Urothelium cell line (cell line): ENCODE results near the gene TRAF2.
"Not testable (repeated sequence)": the region's sequence is repeated elsewhere in the genome, so short reads cannot be mapped to it uniquely, and the experiment has no call there.

Experiments used
- DNase-seq: peaks from one replicate; pipeline ENCODE4 v3.0.0; 2011; ENCODE audit warnings: low spot score, mixed read lengths
- FAIRE-seq: peaks from 2 replicates; lab custom pipeline; 2011; peaks lifted over from hg19 to GRCh38; lab: Jason Lieb, UNC

The TRAF2 gene

DNA sequence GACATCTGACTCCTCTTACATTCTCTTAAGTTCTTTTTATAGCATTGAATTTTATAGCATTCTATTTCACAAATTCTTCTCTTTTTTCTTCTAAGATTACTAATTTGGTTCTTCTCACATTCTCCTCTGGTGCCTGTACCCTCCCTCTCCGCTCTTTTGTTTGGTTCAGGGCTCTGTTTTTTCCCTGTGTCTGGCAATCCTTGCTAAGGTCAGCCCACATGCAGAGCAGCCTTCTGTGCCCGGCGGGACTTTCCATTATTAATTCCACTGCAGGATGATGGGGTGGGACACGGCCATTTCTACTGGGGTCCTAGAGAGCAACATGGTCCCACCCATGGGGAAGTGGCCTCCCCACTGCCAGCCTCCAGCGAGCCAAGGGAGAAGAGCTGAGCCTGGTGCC, 9.8 kb upstream of the TRAF2 start:
- FAIRE-seq (no peak), DNase-seq (no peak)

DNA sequence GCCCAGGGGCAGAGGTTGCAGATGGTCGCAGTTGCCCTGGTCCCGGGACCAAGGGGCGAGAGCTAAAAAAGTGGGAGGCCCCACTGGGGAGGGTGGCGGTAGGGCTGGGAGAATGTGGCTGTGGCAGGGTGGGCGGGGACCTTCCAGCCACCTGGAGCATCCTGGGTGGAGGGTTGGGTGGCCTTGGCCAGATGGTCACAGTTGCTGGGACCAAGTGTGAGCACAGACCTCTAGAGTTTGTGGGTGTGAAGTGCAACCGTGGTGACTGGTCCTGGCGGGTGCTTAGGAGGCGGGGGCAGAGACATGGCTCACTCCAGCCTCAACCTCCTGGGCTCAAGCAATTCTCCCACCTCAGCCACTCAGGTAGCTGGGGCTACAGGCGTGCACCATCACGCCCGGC, 5.7 kb upstream of the TRAF2 start:
- FAIRE-seq, result no peak
- DNase-seq, result no peak

DNA sequence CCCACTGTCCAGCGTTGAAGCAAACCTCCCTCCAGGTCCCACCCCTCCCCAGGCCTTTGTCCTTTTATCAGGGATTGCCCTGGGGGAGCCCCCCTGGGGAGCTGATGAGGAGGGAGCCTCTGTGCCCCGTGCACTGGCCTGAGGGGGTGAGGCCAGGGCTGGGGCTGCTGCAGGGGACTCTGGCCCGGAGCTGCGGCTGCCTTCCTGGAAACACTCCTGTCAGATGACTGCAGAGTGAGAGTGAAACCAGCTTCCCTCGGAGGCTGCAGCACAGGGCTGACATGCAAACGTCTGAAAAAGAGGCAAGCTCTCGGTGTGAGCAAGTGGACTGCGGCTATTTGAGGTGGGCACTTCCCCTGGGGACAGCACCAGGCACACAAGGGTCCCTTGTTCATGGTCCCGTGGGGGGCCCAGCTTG, 4.6 kb upstream of the TRAF2 start:
- FAIRE-seq, result no peak
- DNase-seq, result no peak

DNA sequence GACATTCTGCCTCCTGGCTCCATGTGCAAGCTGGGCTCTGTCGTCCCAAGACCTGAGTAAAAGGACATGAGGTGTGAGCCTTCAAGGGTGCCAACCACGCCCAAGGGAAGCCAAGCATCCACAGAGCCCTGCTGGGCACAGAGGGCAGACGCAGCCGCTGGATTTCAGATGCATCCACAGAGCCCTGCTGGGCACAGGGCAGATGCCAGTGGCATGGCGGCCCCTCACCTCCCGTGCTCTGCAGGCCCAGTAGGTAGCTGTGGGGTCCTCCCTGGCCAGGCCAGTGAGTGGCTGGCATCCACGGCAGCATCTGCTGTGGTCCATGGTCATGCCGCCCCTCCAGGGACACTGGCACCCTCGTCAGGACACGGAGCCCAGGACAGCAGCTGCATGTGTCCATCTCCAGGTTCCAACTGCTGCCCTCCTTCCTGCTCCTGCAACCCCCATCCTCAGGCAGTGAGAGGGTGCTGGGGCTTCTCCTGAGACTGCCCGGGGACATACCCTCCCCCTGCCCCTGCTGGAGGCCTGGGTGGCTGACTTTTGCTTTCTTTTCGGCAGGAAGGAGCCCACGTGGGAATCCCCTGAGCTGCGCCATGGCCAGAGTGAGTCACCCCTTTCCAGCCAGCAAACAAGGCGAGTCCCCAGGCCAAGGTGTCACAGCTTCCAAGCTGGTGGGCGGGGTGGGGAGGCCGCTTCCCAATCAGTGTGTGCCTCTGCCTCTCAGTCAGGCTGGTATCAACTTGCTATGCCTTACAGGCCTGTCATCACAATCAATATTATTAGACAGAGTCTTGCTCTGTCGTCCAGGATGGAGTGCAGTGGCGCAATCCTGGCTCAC, 4.0 kb upstream of the TRAF2 start:
- FAIRE-seq, result no peak
- peak; percentile 77 for DNase-seq

DNA sequence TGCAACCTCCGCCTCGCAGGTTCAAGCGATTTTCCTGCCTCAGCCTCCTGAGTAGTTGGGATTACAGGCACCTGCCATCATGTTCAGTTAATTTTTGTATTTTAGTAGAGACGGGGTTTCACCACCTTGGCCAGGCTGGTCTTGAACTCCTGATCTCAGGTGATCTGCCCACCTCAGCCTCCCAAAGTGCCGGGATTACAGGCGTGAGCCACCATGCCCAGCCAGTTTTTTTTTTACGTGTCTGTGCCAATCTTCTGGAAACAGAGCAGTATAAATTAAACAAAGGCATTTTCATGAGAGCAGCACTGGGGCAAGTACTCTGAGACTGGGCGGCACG, 3.4 kb upstream of the TRAF2 start:
- DNase-seq, FAIRE-seq: not testable (repeated sequence)

DNA sequence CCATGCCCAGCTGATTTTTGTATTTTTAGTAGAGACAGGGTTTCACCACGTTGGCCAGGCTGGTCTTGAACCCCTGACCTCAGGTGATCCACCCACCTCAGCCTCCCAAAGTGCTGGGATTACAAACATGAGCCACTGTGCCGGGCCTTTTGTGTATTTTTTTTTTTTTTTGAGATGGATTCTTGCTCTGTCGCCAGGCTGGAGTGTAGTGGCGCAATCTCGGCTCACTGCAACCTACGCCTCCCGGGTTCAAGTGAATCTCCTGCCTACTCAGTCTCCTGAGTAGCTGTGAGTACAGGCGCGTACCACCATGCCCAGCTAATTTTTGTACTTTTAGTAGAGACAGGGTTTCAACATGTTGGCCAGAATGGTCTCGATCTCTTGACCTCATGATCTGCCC, 2.6 kb upstream of the TRAF2 start:
- FAIRE-seq, DNase-seq: not testable (repeated sequence)

DNA sequence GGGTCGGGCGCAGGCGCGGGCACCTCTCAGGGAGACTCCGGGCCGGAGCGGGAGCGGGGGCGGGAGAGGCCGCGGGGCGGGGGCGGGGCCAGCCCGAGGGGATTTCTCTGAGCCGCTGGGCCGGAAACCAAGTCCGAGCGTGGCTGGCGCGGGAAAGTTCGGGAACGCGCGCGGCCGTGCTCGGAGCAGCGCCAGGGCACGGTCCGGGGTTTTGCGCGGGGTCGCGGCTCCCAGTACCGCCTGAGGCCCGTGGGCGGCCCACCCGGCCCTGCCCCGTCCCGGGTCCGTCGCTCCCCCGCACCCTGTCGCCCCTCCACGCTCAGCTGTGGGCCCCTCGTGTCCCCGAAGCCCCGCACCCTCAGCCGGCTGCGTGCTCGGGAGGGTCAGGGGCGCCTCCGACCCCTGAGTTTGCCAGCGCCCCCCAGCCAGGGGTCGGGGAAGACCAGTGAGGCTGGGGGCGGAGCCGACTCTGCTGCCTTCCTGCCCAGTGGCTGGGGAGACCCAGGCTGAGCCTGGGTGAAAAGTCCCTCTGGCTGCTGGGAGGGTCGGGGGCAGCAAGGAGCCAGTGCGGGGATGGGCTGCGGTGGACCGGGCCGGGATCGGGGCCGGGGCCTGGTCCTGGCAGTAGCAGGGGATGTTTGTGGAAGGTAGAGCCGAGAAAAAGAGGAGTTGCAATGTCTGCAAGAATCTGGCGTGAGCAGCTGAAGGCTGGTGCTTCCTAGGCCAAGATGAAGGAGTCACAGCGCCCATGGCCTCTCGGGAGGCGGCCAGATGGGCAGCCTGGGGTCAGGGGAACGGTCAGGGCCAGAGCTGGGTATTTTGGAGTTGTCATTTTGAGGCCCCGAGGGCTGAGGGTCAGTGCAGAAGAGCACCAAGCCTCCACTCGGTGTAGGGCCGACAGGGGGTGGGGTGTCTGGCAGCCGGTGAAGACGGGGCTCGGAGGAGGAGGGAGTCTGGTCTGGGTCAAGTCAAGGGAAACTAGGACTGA, 588 bp downstream of the TRAF2 start:
- no peak for DNase-seq

DNA sequence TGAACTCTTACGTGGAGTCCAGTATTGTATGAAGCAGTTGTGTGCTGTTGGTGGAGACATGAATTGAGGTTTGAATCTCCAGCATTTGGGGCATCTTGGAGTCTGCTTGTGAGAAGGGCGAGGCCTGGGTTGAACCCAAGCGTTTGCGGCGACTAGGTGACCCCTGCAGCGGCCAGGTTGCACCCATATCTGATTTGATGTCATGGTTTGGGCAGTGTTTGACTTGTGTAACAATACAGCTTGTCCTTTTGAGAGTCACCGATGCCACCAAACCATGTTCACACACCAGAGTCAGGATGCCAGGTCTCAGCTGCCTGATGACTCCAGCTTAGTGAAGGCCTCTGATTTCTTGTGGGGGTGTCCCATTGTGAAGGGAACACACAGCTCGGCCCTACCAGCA, 2.1 kb downstream of the TRAF2 start:
- FAIRE-seq, result no peak
- DNase-seq, result no peak

More for the DNA sequence above, 588 bp downstream of the TRAF2 start:
- no peak for FAIRE-seq

DNA sequence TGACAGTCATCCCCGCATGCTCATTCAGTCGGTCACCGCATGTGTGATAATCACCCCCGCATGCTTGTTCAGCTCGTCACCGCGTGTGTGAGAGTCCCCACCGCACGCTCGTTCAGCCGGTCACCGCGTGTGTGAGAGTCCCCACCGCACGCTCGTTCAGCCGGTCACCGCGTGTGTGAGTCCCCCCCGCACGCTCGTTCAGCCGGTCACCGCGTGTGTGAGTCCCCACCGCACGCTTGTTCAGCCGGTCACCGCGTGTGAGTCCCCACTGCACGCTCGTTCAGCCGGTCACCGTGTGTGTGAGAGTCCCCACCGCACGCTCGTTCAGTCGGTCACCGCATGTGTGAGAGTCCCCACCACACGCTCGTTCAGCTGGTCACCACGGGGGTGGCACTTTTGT, 3.5 kb downstream of the TRAF2 start:
- FAIRE-seq (no peak), DNase-seq (no peak)

DNA sequence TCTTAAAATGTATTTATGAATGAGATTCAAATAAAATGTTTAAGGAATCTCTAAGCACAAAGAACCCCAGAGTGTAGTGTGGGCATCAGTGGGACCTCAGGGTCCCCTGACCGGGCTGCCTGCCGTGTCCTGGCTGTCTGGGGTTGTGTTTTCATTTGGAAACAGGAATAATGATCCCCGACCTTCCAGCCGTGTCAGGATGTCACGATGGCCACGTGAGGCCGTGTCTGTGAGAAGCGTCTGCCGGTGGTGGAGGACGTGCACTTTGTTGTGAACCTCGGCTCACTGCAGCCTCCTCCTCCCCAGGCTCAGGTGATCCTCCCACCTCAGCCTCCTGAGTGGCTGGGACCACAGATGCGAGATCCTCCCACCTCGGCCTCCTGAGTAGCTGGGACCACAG, 4.3 kb downstream of the TRAF2 start:
- FAIRE-seq (no peak), DNase-seq (no peak)

DNA sequence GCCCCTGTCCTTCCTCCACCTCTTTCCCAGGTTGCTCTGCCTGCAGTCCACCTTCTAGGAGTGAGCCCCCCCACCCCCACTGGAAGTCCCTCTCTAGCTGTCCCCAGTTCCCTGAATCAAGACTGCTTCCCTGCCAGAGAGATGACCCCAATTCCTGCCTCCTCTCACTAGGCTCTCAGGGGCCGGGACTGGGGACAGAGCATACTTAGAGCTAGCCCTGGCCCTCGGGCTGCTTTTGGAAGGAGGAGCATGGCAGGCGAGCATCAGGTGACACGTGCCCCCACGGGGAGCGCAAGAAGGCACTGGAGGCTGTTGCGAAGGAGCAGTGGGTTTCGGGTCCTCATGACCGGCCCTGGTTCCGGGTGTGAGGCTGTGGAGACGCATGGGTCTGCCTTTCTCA, 9.7 kb downstream of the TRAF2 start:
- no peak for DNase-seq
- no peak for FAIRE-seq

DNA sequence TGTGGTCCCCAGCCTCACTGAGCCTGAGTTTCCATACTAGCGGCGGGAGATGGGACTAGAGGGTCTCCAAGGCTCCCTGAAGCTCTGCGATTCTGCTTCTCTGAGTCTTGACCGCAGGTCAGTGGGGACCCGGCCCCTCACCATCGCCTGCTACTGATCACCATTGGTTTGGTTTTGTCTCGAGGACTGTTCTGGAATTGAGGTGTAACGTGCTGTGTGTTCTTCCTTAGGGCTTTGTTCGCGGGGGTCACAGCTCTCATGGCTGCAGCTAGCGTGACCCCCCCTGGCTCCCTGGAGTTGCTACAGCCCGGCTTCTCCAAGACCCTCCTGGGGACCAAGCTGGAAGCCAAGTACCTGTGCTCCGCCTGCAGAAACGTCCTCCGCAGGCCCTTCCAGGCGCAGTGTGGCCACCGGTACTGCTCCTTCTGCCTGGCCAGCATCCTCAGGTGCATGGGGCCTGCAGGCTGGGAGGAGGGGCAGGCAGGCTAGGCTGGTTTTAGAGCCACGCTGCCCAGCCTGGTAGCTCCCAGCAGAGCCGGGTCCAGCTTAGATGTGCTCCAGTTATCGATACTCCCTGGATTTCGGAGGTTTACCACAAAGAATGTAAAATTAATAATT, 12.3 kb downstream of the TRAF2 start:
- no peak for FAIRE-seq
- no peak for DNase-seq

DNA sequence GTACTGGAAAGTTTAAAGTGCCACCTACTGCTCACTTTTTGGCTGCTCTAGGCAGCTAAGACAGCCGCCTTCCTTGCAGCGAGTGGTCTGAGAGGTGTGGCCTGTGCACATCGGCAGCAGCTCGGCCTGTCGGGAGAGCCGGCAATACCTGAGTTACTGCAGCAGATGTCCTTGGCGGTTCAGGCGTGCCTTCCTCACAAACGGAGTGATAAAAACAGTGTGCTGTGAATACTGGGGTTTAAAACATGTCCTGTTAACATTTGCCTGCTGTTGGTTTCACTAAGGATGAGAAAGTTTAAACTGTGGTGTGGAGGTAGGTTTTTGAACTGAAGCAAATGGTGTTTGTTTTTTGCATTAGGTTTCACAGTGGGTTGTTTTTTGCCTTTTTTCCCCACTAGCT, 12.9 kb downstream of the TRAF2 start:
- FAIRE-seq (no peak), DNase-seq (no peak)

DNA sequence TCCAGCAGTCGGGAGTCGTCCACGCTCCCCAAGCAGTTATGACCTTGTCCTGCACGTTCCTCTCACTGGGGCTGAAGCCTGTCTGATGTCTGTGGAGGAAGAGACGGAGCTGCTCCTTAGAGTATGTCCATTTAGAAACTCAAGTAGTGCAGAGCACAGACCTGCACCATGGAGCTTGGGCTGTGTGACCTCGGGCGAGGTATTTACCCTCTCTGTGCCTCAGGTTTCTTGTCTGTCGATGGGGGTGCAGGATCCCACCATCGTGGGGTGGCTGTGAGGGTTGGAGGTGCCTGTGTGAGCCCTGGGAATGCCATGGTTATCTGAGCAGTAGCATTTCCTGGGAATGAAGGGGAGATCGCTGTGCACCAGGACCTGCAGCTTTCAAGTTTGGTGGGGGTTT, 14.2 kb downstream of the TRAF2 start:
- DNase-seq, result no peak
- FAIRE-seq, result no peak

DNA sequence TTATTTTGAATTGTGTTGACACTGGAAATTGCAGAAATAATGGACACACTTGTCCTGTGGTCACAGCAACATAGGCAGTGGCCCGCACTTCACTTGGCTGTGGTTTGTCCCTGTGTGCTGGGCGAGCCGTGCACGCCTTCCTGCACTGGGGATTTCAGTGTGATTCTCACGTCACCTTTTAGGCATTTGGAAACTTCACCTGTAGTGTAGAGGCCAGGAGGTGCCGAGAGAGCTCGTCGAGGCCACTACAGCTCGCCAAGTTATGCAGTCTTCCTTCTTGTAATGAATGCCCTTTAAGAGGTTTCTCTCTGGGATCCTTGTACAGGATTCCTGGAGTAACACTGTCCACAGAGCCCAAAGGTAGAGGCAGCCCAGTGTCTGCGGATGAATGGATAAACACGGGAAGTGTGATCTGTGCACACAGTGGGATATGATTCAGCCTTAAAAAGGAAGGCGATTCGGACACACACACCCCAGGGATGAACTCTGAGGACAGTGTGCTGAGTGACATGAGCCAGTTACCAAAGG, 14.7 kb downstream of the TRAF2 start:
- no peak for DNase-seq
- no peak for FAIRE-seq

DNA sequence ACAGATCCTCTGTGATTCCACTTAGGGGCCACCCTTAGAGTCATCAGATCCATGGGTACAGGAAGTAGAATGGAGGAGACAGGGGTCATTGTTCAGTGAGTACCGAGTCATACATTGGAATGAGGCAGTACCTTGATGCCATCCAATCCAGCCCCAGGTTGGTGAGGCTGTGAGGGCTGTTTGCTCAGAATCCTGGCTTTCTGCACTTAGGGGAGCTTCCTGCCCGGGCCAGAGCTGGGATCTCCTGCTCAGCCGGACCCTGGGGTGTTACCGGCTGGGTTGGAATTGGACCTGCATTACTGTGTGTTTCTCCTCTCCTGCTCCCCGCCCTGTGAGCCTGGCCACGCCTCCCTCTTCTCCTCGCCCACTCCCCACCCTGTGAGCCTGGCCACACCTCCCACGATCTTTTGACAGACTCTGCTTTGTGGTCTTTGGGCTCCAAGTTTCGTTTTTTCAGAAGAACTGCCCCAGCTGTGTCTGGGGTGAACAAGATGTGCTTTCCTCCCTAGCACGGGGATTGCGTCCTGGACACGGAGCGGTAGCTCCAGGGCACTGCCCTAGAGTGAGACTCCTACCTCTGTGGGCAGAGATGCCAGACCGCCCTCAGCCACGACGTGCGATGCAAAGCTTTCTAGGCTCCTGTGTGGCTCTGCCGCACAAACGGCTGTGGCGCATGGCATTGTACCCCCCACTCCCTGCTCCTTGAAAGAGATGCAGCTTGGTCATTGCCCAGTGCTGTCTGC, 15.4 kb downstream of the TRAF2 start:
- FAIRE-seq, result no peak
- no peak for DNase-seq

DNA sequence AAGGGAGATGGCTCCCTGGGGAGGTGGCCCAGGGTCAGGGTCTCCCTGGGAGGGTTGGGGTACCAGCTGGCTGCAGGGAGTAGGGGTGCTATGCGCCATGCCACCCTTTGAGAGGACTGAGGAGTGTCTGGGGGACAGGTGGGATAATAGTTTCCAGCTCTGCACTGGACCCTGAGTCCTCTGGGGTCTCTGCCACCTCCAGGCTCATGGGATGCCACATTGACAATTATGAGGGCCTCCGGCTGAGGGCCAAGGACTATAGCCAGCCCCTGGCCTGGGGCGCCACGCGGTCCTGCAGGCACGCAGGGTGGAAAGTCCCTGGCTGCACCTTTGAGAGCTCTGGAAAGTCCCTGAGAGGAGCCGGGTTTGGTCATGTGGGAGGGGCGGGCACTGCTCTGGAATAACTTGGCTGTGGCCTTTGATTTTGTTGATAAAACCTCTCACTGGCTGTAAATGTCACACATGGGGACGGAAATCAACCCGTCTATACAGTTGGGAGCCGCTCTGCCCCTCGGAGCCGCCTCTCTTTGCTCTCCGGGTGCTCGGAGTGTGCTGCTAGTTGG, 16.0 kb downstream of the TRAF2 start:
- DNase-seq (no peak), FAIRE-seq (no peak)

DNA sequence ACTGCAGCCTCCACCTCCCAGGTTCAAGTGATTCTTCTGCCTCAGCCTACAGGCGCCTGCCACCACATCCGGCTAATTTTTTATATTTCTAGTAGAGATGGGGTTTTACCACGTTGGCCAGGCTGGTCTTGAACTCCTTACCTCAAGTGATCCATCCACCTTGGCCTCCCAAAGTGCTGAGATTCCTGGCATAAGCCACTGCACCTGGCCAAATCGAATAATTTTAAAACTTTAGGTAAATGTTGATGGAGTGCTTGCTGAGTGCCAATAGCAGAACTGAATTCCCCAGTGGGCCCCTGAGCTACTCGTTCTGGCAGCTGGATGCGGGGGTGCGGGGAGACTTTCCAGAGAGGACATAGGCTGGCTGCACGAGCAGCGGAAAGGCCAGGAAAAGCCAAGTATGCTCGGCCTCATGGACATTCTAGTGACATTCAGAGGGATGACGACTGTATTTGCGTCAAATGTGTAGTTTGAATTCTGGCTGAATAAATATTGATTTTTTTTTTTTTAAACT, 16.8 kb downstream of the TRAF2 start:
- DNase-seq (no peak), FAIRE-seq (no peak)

DNA sequence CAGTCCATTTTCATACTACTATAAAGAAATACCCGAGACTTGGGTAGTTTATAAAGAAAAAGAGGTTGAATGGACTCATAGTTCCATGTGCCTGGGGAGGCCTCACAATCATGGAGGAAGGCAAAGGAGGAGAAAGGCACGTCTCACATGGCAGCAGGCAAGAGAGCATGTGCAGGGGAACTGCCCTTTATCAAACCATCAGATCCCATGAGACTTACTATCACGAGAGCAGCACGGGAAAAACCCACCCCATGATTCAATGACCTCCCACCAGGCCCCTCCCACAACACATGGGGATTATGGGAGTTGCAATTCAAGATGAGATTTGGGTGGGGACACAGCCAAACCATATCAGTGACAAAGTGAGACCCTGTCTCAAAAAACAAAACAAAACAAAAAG, 19.9 kb downstream of the TRAF2 start:
- FAIRE-seq, result no peak
- DNase-seq, result no peak
